NCI-H2196 (cell line): Measurements from ENCODE around the gene GPR18.
"Not testable (repeated sequence)": the region's sequence is repeated elsewhere in the genome, so short reads cannot be mapped to it uniquely, and the experiment has no call there.

Experiments used
- DNase-seq: peaks from one replicate; lab custom pipeline; 2025; ENCODE audit not compliant: unreplicated experiment; lab: John Stamatoyannopoulos, UW

GPR18 gene

DNA sequence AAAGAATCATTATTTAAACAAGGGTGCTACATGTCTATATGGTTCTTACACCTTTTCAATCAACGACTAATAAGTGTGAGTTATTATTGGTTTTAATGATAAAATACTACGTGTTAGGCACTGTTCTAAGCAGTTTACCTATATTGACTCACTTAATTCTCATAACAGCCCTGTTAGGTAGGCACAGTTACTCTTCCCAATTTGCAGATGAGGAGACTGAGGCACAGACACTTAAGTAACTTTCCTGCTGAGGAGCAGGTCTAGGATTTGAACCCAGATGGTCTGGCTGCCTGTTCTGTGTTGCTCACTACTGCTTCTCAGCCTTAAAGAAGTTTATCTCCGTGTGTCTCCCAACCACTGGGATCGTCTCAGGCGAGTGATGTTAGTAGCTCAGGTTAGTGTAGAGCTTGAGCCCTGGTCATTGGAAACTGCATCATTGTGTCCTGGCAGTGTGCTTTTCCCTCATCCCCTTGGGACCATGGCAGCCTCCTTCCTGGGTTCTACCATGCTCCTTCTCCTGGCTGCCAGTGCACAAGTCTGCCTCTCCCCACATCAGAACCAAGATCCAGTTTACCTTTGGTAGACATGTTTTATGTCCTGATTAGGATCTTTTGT is 46.7 kb downstream of the GPR18 start:
- no peak for DNase-seq

DNA sequence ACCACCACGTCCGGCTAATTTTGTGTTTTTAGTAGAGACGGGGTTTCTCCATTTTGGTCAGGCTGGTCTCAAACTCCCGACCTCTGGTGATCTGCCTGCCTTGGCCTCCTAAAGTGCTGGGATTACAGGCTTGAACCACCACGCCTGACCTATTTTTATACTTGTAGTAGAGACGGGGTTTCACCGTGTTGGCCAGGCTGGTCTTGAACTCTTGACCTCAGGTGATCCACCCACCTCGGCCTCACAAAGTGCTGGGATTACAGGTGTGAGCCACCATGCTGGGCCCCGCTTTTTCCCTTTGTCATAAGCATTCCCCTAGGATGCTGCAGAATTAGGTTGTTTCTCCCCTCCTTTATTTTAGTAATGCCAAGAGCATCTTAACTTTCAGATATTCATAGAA is 47.6 kb downstream of the GPR18 start:
- not testable (repeated sequence) for DNase-seq

DNA sequence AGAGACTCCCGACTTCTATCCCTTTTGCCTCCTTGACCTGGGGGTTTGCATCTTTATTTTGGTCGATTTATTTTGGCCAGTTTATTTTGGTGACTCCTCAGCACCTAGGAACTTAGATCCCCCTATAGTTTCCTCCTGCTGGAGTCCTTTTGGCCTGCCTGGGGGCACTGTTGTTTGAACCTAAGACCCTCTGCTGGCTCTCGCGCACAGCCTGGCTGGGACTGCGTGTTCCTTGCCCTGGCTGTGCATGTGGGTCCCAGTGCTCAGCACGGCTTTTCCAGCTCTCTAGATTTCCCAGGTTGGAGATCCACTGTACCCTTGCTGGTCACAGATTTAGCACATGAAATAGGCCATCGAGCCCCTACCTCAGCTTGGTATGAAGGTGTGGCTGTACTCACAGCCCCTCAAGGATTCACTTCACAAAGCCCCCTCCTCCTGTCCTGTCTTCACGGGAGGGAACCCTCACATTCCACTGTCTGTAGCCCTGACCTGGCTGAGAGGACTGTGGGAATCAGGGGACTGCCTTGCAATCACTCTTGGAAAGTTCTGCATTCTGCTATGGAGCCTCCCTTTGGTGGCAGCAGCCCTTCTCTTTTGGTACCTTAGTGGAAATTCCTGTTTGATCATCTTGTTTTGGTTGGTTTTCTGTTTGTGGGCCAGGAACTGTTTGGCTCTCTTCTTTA is 49.2 kb downstream of the GPR18 start:
- no peak for DNase-seq

DNA sequence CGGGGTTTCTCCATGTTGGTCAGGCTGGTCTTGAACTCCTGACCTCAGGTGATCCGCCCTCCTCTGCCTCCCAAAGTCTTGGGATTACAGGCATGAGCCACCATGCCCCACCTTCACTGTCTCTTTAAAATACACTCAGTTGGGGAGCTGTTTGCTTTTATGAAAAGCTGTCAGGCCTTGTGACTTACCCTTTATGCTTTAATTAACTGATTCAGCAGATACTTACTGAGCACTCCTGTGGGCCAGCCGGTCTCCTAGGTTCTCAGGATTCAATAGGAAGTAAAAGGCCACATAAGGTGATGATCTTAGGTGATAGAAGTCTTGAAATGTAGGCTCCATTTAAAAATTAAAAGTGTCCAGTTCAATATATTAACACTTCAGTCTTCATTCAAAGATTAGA is 50.0 kb downstream of the GPR18 start:
- DNase-seq = no peak

DNA sequence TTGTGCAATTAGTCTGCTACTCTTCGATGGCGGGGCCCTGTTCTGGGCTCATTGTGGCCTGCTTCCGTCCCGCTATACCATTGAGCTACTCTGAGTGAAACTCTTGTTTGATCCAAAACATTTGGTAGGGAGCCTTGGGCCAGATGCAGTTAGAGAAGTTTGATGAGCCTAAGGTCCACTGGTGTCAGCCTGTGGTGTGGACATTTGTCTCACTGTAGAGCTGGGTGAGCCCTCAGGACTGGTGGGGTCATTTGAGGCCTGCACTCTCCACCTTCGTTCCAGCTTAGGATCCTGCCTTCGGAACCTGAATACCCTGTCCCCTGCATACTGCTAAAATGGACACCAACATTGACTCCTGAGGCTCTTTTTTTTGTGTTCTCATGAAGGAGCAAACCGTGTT is 50.7 kb downstream of the GPR18 start:
- DNase-seq = no peak

DNA sequence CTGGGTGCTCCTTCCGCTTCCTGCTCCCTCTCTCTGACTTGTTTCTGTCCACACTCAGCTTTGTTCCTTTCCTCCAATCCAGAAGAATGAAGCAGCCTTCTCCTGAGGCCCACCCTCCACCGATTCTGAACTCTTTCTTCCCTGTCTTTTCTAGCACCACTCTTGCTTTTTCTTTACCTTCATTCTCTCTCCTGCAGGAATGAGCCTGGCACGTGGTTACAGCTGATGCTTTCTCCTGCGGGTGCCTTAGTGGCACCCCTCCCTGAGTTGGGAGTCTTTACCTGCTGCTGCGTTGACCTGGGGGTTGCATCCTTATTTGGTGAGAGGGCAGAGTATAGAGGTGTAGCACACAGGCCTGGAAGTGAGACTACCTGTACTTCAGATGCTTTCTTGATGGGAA is 51.3 kb downstream of the GPR18 start:
- DNase-seq = no peak

DNA sequence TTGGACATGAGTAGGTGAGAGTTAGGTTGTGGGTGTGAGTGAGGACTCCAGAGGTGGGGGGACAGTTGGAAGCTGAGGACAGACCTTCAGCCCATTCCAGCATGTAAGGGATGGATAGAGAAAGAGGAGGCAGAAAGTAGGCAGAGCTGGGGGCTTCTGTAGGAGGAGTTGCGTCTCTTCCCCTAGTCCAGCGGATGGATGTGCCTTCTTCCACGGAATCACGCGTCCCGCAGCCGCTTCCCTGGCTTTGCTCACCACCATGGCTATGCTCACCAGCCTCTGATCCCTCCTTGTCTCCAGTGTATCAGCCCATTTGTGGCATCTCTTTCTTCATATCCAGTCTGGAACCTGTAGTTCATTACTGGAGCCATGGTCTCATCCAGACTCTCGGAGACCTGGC is 52.0 kb downstream of the GPR18 start:
- no peak for DNase-seq

DNA sequence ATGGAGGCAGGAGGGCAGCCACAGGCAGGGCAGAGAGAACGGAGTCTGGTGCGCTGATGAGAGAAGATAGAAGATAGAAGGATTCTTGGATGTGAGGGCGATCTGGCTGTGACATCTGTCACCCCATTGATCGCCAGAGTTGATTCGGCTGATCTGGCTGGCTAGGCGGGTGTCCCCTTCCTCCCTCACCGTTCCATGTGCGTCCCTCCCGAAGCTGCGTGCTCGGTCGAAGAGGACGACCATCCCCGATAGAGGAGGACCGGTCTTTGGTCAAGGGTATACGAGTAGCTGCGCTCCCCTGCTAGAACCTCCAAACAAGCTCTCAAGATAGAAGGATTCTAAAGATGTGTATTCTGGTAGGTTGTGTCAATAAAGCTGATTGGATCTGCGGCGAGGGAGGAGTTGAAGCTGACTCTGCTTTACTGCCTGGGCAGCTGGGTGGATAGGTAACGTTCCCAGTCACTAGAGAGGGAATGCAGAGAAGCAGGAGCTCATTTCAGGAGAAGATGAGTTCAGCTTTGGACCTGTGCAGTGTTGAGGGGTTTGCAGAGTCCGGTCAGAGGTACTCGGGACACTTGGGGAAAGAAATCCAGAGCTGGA is 52.5 kb downstream of the GPR18 start:
- no peak for DNase-seq
